ENCODE data around the gene ELAC2. TPM values are rescaled to one million over a fixed set of nuclear protein-coding genes. Genes with fewer than 3 reads are reported as not detected.

The ELAC2 gene
- total RNA-seq, 1 experiment from 2014 or later = 64.4 TPM

- Histone ChIP-seq H3K4me1 (ENCODE audit: insufficient read depth, low read length, poor library complexity, severe bottlenecking) (no peaks in the 10 kb centered on the region), H3K36me3 (ENCODE audit: insufficient read depth, low read length, poor library complexity, severe bottlenecking) (no peaks in the 10 kb centered on the region), H3K9me3 (ENCODE audit: low read depth, low read length, poor library complexity, severe bottlenecking) (no peaks in the 10 kb centered on the region), H3K4me3 (ENCODE audit: low read depth, low read length, poor library complexity, severe bottlenecking) (no peak overlapping the region), H3K27me3 (replicated peaks; ENCODE audit: insufficient read depth, low read depth, low read length, poor library complexity) (peaks cover 8% of the 10 kb centered on the region), H3K27ac (ENCODE audit: low read depth, low read length, poor library complexity, severe bottlenecking) (no peak overlapping the region)
- DNase-seq (ENCODE audit: low spot score) = no peak
- no peak for TF ChIP-seq EZH2 (IDR thresholded peaks at IDR 0.05; ENCODE audit: borderline replicate concordance, low read depth, low read length, poor library complexity, severe bottlenecking)
- TF ChIP-seq CTCF (conservative IDR thresholded peaks at IDR 0.05; ENCODE audit: low read depth, low read length) = no peak
- POLR2A ChIA-PET (ENCODE audit: low non-redundant PET) = no interaction called here
- intact Hi-C loops (cut with micrococcal nuclease; ENCODE audit: unreplicated experiment) = no loop called here
- CTCF ChIA-PET = no interaction called here
- no TSS peak for BruUV-seq (replicated peaks)
These were observed 37.3 kb upstream of the ELAC2 start for GRCh38 chr17:13055131-13055530.

DNA sequence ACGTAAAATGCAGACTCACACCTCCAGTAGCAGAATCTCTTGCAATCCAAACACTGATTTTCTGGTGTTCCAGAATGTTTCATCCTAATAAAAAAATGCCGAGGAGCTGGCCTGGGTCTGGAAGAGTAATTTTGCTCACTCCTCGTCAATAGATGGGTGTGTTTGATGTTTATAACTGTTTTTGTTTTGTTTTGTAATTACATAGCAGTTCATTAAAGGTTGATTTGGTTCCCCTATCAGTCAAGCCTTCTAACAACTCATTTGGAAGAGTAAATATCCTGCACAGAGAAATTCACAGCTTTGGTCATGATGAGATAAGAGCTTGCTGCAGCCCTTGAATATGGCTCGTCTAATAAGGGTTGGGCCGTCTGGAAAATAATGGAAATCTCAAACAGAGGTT, 36.8 kb upstream of the ELAC2 start:
- TF ChIP-seq CTCF (conservative IDR thresholded peaks at IDR 0.05; ENCODE audit: low read depth, low read length) (no peak), EZH2 (IDR thresholded peaks at IDR 0.05; ENCODE audit: borderline replicate concordance, low read depth, low read length, poor library complexity, severe bottlenecking) (no peak)
- intact Hi-C loops (cut with micrococcal nuclease; ENCODE audit: unreplicated experiment) = no loop called here
- Histone ChIP-seq H3K9me3 (ENCODE audit: low read depth, low read length, poor library complexity, severe bottlenecking) (no peaks in the 10 kb centered on the region), H3K4me1 (ENCODE audit: insufficient read depth, low read length, poor library complexity, severe bottlenecking) (no peaks in the 10 kb centered on the region), H3K4me3 (ENCODE audit: low read depth, low read length, poor library complexity, severe bottlenecking) (no peak overlapping the region), H3K36me3 (ENCODE audit: insufficient read depth, low read length, poor library complexity, severe bottlenecking) (no peaks in the 10 kb centered on the region), H3K27ac (ENCODE audit: low read depth, low read length, poor library complexity, severe bottlenecking) (no peak overlapping the region), H3K27me3 (replicated peaks; ENCODE audit: insufficient read depth, low read depth, low read length, poor library complexity) (peaks cover 8% of the 10 kb centered on the region)
- no peak for DNase-seq (ENCODE audit: low spot score)
- BruUV-seq (replicated peaks) = no TSS peak
- ChIA-PET CTCF (no interaction called here), POLR2A (ENCODE audit: low non-redundant PET) (no interaction called here)

- no peak for DNase-seq (ENCODE audit: low spot score)
- no peaks in the 10 kb centered on the region for H3K36me3 ChIP-seq (ENCODE audit: insufficient read depth, low read length, poor library complexity, severe bottlenecking)
- no peak overlapping the region for H3K4me3 ChIP-seq (ENCODE audit: low read depth, low read length, poor library complexity, severe bottlenecking)
- peaks cover 25% of the 10 kb centered on the region for H3K27me3 ChIP-seq (replicated peaks; ENCODE audit: insufficient read depth, low read depth, low read length, poor library complexity)
- intact Hi-C loops (cut with micrococcal nuclease; ENCODE audit: unreplicated experiment) = no loop called here
- no peaks in the 10 kb centered on the region for H3K4me1 ChIP-seq (ENCODE audit: insufficient read depth, low read length, poor library complexity, severe bottlenecking)
- CTCF ChIA-PET = no interaction called here
- POLR2A ChIA-PET (ENCODE audit: low non-redundant PET) = no interaction called here
- no TSS peak for BruUV-seq (replicated peaks)
- TF ChIP-seq EZH2 (IDR thresholded peaks at IDR 0.05; ENCODE audit: borderline replicate concordance, low read depth, low read length, poor library complexity, severe bottlenecking) = no peak
- TF ChIP-seq CTCF (conservative IDR thresholded peaks at IDR 0.05; ENCODE audit: low read depth, low read length) = no peak
- no peak overlapping the region for H3K27ac ChIP-seq (ENCODE audit: low read depth, low read length, poor library complexity, severe bottlenecking)
- no peaks in the 10 kb centered on the region for H3K9me3 ChIP-seq (ENCODE audit: low read depth, low read length, poor library complexity, severe bottlenecking)
These were observed 34.1 kb upstream of the ELAC2 start for GRCh38 chr17:13051915-13052314.

All from A673 (cell line).